ENCODE data around the gene NSD1.
"Not testable (repeated sequence)": the region's sequence is repeated elsewhere in the genome, so short reads cannot be mapped to it uniquely, and the experiment has no call there.

NSD1 gene

GRCh38 chr5:177328545-177329231, 195.1 kb downstream of the NSD1 start:
- DNase-seq (ENCODE audit: low read depth), result no peak

GRCh38 chr5:177329883-177330282, 196.3 kb downstream of the NSD1 start:
- no peak for DNase-seq (ENCODE audit: low read depth)

- DNase-seq (ENCODE audit: low read depth), result no peak
Observed at GRCh38 chr5:177330991-177331842, 197.6 kb downstream of the NSD1 start.

GRCh38 chr5:177332031-177332895, 198.7 kb downstream of the NSD1 start:
- DNase-seq (ENCODE audit: low read depth), result no peak

GRCh38 chr5:177332896-177333260, 199.3 kb downstream of the NSD1 start:
- DNase-seq (ENCODE audit: low read depth), result no peak

- no peak for DNase-seq (ENCODE audit: low read depth)
Observed at GRCh38 chr5:177333420-177334154, 200.0 kb downstream of the NSD1 start.

- no peak for DNase-seq (ENCODE audit: low read depth)
Observed at GRCh38 chr5:177334155-177334551, 200.6 kb downstream of the NSD1 start.

- DNase-seq (ENCODE audit: low read depth), result no peak
Observed at GRCh38 chr5:177334781-177335700, 201.5 kb downstream of the NSD1 start.

- no peak for DNase-seq (ENCODE audit: low read depth)
Observed at GRCh38 chr5:177335701-177336065, 202.1 kb downstream of the NSD1 start.

- no peak for DNase-seq (ENCODE audit: low read depth)
Observed at GRCh38 chr5:177336112-177336511, 202.5 kb downstream of the NSD1 start.

GRCh38 chr5:177336603-177337494, 203.3 kb downstream of the NSD1 start:
- DNase-seq (ENCODE audit: low read depth), result no peak

- no peak for DNase-seq (ENCODE audit: low read depth)
Observed at GRCh38 chr5:177338251-177339106, 204.9 kb downstream of the NSD1 start.

GRCh38 chr5:177339107-177339638, 205.6 kb downstream of the NSD1 start:
- no peak for DNase-seq (ENCODE audit: low read depth)

GRCh38 chr5:177343000-177343399, 209.4 kb downstream of the NSD1 start:
- not testable (repeated sequence) for DNase-seq (ENCODE audit: low read depth)

- no peak for DNase-seq (ENCODE audit: low read depth)
Observed at GRCh38 chr5:177343777-177344176, 210.2 kb downstream of the NSD1 start.

- no peak for DNase-seq (ENCODE audit: low read depth)
Observed at GRCh38 chr5:177344891-177345290, 211.3 kb downstream of the NSD1 start.

GRCh38 chr5:177346820-177347219, 213.2 kb downstream of the NSD1 start:
- DNase-seq (ENCODE audit: low read depth), result peak; percentile 35

- no peak for DNase-seq (ENCODE audit: low read depth)
Observed at GRCh38 chr5:177347699-177348098, 214.1 kb downstream of the NSD1 start.

GRCh38 chr5:177349362-177349647, 215.7 kb downstream of the NSD1 start:
- DNase-seq (ENCODE audit: low read depth), result no peak

Data from iris pigment epithelial cell (primary cell).